ENCODE measurements around the gene CENPP. TPM values are rescaled to one million over a fixed set of nuclear protein-coding genes. Genes with fewer than 3 reads are reported as not detected.

Gene CENPP
- polyA plus RNA-seq, 3 donors from 2014 or later = 4.5 to 9.7 (median 4.7) TPM

- H3K4me1 Mint-ChIP-seq = no peaks in the 10 kb centered on the region
- DNase-seq = no peak
- H3K27me3 Mint-ChIP-seq (ENCODE audit: low read depth in 3 of 3) = peaks cover 0 to 2% (median 1%) of the 10 kb centered on the region in 3 donors
- peaks cover 0 to 2% (median 0%) of the 10 kb centered on the region in 6 donors for H3K9me3 Mint-ChIP-seq
- no peak overlapping the region for H3K27ac Mint-ChIP-seq
- no peak overlapping the region for H3K4me3 Mint-ChIP-seq
- peaks cover 0 to 2% (median 0%) of the 10 kb centered on the region in 3 donors for H3K36me3 Mint-ChIP-seq
These were observed 201.6 kb downstream of the CENPP start for GRCh38 chr9:92527291-92527828.

GRCh38 chr9:92527832-92528521 is 202.2 kb downstream of the CENPP start:
- peaks cover 0 to 2% (median 1%) of the 10 kb centered on the region in 3 donors for H3K27me3 Mint-ChIP-seq (ENCODE audit: low read depth in 3 of 3)
- no peak overlapping the region for H3K4me3 Mint-ChIP-seq
- peaks cover 0 to 3% (median 0%) of the 10 kb centered on the region in 6 donors for H3K9me3 Mint-ChIP-seq
- H3K4me1 Mint-ChIP-seq = no peaks in the 10 kb centered on the region
- DNase-seq = no peak
- peaks cover 0 to 5% (median 0%) of the 10 kb centered on the region in 3 donors for H3K36me3 Mint-ChIP-seq
- H3K27ac Mint-ChIP-seq = no peak overlapping the region

GRCh38 chr9:92528522-92528849 is 202.7 kb downstream of the CENPP start:
- H3K27me3 Mint-ChIP-seq (ENCODE audit: low read depth in 3 of 3) = peaks cover 0 to 2% (median 0%) of the 10 kb centered on the region in 3 donors
- H3K27ac Mint-ChIP-seq = no peak overlapping the region
- no peak for DNase-seq
- H3K36me3 Mint-ChIP-seq = peaks cover 0 to 9% (median 4%) of the 10 kb centered on the region in 3 donors
- no peak overlapping the region for H3K4me3 Mint-ChIP-seq
- no peaks in the 10 kb centered on the region for H3K4me1 Mint-ChIP-seq
- peaks cover 0 to 3% (median 0%) of the 10 kb centered on the region in 6 donors for H3K9me3 Mint-ChIP-seq

GRCh38 chr9:92529124-92529523 is 203.4 kb downstream of the CENPP start:
- H3K36me3 Mint-ChIP-seq = peaks cover 0 to 9% (median 5%) of the 10 kb centered on the region in 3 donors
- H3K27ac Mint-ChIP-seq = no peak overlapping the region
- H3K4me3 Mint-ChIP-seq = no peak overlapping the region
- H3K27me3 Mint-ChIP-seq (ENCODE audit: low read depth in 3 of 3) = peaks cover 0 to 2% (median 2%) of the 10 kb centered on the region in 3 donors
- no peak for DNase-seq
- H3K9me3 Mint-ChIP-seq = peaks cover 0 to 3% (median 0%) of the 10 kb centered on the region in 6 donors
- H3K4me1 Mint-ChIP-seq = no peaks in the 10 kb centered on the region

GRCh38 chr9:92530893-92531292 is 205.1 kb downstream of the CENPP start:
- peaks cover 0 to 2% (median 0%) of the 10 kb centered on the region in 3 donors for H3K27me3 Mint-ChIP-seq (ENCODE audit: low read depth in 3 of 3)
- H3K4me1 Mint-ChIP-seq = no peaks in the 10 kb centered on the region

GRCh38 chr9:92534204-92534603 is 208.5 kb downstream of the CENPP start:
- no peak overlapping the region for H3K4me3 Mint-ChIP-seq
- H3K27ac Mint-ChIP-seq = no peak overlapping the region
- DNase-seq = no peak
- H3K9me3 Mint-ChIP-seq = peaks cover 0 to 3% (median 0%) of the 10 kb centered on the region in 6 donors
- H3K4me1 Mint-ChIP-seq = no peaks in the 10 kb centered on the region
- H3K27me3 Mint-ChIP-seq (ENCODE audit: low read depth in 3 of 3) = peaks cover 0 to 2% (median 0%) of the 10 kb centered on the region in 3 donors
- peaks cover 0 to 9% (median 5%) of the 10 kb centered on the region in 3 donors for H3K36me3 Mint-ChIP-seq

More at GRCh38 chr9:92530893-92531292, 205.1 kb downstream of the CENPP start:
- peaks cover 0 to 3% (median 0%) of the 10 kb centered on the region in 6 donors for H3K9me3 Mint-ChIP-seq
- DNase-seq = no peak
- H3K36me3 Mint-ChIP-seq = peaks cover 0 to 9% (median 5%) of the 10 kb centered on the region in 3 donors
- H3K4me3 Mint-ChIP-seq = no peak overlapping the region
- H3K27ac Mint-ChIP-seq = no peak overlapping the region

GRCh38 chr9:92534674-92535073 is 208.9 kb downstream of the CENPP start:
- no peak for DNase-seq
- H3K36me3 Mint-ChIP-seq = peaks cover 0 to 9% (median 5%) of the 10 kb centered on the region in 3 donors
- H3K4me3 Mint-ChIP-seq = no peak overlapping the region
- H3K27me3 Mint-ChIP-seq (ENCODE audit: low read depth in 3 of 3) = peaks cover 0 to 2% (median 0%) of the 10 kb centered on the region in 3 donors
- H3K27ac Mint-ChIP-seq = no peak overlapping the region
- no peaks in the 10 kb centered on the region for H3K4me1 Mint-ChIP-seq
- peaks cover 0 to 3% (median 0%) of the 10 kb centered on the region in 6 donors for H3K9me3 Mint-ChIP-seq

- H3K36me3 Mint-ChIP-seq = peaks cover 0 to 9% (median 5%) of the 10 kb centered on the region in 3 donors
- no peaks in the 10 kb centered on the region for H3K4me1 Mint-ChIP-seq
- DNase-seq = no peak
- no peak within 1 kb of the TSS for H3K27ac Mint-ChIP-seq
- peaks cover 0 to 2% (median 0%) of the 10 kb centered on the region in 3 donors for H3K27me3 Mint-ChIP-seq (ENCODE audit: low read depth in 3 of 3)
- peaks cover 0 to 2% (median 0%) of the 10 kb centered on the region in 6 donors for H3K9me3 Mint-ChIP-seq
- H3K4me3 Mint-ChIP-seq = no peak within 1 kb of the TSS
These were observed 210.4 kb downstream of the CENPP start, which contains the start of gene ECM2 for GRCh38 chr9:92535940-92536850. Gene ECM2 (minus strand): TSS chr9:92535990. CDS start chr9:92522866, 13,124 bp downstream.

- Mint-ChIP-seq H3K4me3 (no peak overlapping the region), H3K9me3 (no peaks in the 10 kb centered on the region), H3K27me3 (ENCODE audit: low read depth in 3 of 3) (peaks cover 0 to 2% (median 0%) of the 10 kb centered on the region in 3 donors), H3K36me3 (no peaks in the 10 kb centered on the region), H3K27ac (no peak overlapping the region), H3K4me1 (no peaks in the 10 kb centered on the region)
- no peak for DNase-seq
These were observed 212.8 kb downstream of the CENPP start for GRCh38 chr9:92538541-92538940.

GRCh38 chr9:92543972-92544371 is 218.2 kb downstream of the CENPP start:
- H3K27ac Mint-ChIP-seq = no peak overlapping the region
- H3K27me3 Mint-ChIP-seq (ENCODE audit: low read depth in 3 of 3) = peaks cover 0 to 3% (median 0%) of the 10 kb centered on the region in 3 donors

GRCh38 chr9:92545002-92545510 is 219.3 kb downstream of the CENPP start:
- Mint-ChIP-seq H3K27me3 (ENCODE audit: low read depth in 3 of 3) (peaks cover 0 to 5% (median 0%) of the 10 kb centered on the region in 3 donors), H3K4me3 (no peak overlapping the region), H3K36me3 (peaks cover 0 to 3% (median 0%) of the 10 kb centered on the region in 3 donors), H3K9me3 (no peaks in the 10 kb centered on the region), H3K27ac (no peak overlapping the region), H3K4me1 (no peaks in the 10 kb centered on the region)
- no peak for DNase-seq

More at GRCh38 chr9:92543972-92544371, 218.2 kb downstream of the CENPP start:
- no peaks in the 10 kb centered on the region for H3K9me3 Mint-ChIP-seq
- DNase-seq = no peak
- H3K4me1 Mint-ChIP-seq = no peaks in the 10 kb centered on the region
- no peak overlapping the region for H3K4me3 Mint-ChIP-seq
- H3K36me3 Mint-ChIP-seq = peaks cover 0 to 3% (median 0%) of the 10 kb centered on the region in 3 donors

GRCh38 chr9:92547356-92547755 is 221.6 kb downstream of the CENPP start:
- Mint-ChIP-seq H3K4me1 (no peaks in the 10 kb centered on the region), H3K27me3 (ENCODE audit: low read depth in 3 of 3) (peaks cover 0 to 8% (median 0%) of the 10 kb centered on the region in 3 donors), H3K27ac (peak overlapping the region in 1 of 6 donors; percentile 28), H3K36me3 (peaks cover 0 to 3% (median 0%) of the 10 kb centered on the region in 3 donors), H3K9me3 (no peaks in the 10 kb centered on the region), H3K4me3 (no peak overlapping the region)
- DNase-seq = no peak

- Mint-ChIP-seq H3K27ac (no peak overlapping the region), H3K4me3 (no peak overlapping the region), H3K4me1 (no peaks in the 10 kb centered on the region), H3K36me3 (peaks cover 0 to 5% (median 3%) of the 10 kb centered on the region in 3 donors), H3K9me3 (no peaks in the 10 kb centered on the region), H3K27me3 (ENCODE audit: low read depth in 3 of 3) (peaks cover 0 to 8% (median 0%) of the 10 kb centered on the region in 3 donors)
- DNase-seq = no peak
These were observed 225.0 kb downstream of the CENPP start for GRCh38 chr9:92550765-92551164.

Data from immature natural killer cell (primary cell).